Astrocyte (in vitro differentiated cells and primary cell): ENCODE measurements around the gene LRPAP1.

Source experiments
- EZH2 ChIP-seq: IDR thresholded peaks from 2 replicates; pipeline ENCODE4 v1.6.1; 2012; ENCODE audit warnings: mild to moderate bottlenecking, low read length, inconsistent platforms; ENCODE audit not compliant: insufficient read depth
- TF ChIP-seq, protein P1 (sequence below): IDR thresholded peaks from 2 replicates; pipeline ENCODE4 v1.5.1; 2011; ENCODE audit warnings: low read depth, mild to moderate bottlenecking, inconsistent platforms, low read length, moderate library complexity; ENCODE audit not compliant: insufficient read depth

DNA sequence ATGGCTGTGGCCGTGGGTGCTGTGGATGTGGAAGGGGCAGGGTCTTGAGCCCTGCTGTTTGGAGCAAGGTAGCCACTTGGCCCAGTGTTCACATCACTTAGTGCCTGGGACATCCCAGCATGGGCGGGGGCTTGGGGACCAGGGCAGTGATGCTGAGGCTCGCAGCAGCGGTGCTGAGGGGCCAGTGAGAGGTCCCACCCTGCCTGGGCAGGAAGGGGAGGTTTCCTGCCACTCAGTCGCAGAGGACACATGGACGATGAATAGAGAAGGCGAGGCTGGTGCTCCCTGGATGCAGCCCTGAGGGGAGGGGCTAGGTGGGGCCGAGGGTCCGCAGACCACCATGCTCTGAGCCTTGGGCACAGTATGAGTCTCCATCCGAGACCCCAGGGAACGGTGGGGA is 43.4 kb downstream of the LRPAP1 start:
- TF ChIP-seq, protein P1, sequence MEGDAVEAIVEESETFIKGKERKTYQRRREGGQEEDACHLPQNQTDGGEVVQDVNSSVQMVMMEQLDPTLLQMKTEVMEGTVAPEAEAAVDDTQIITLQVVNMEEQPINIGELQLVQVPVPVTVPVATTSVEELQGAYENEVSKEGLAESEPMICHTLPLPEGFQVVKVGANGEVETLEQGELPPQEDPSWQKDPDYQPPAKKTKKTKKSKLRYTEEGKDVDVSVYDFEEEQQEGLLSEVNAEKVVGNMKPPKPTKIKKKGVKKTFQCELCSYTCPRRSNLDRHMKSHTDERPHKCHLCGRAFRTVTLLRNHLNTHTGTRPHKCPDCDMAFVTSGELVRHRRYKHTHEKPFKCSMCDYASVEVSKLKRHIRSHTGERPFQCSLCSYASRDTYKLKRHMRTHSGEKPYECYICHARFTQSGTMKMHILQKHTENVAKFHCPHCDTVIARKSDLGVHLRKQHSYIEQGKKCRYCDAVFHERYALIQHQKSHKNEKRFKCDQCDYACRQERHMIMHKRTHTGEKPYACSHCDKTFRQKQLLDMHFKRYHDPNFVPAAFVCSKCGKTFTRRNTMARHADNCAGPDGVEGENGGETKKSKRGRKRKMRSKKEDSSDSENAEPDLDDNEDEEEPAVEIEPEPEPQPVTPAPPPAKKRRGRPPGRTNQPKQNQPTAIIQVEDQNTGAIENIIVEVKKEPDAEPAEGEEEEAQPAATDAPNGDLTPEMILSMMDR: no peak
- TF ChIP-seq EZH2: no peak
